Uterus (tissue), 2 donors: Measurements from ENCODE around the gene CCNC.

Source experiments
- POLR2A ChIP-seq, 2 donors: fragments of 450-650 bp; IDR thresholded peaks; one replicate each; pipeline ENCODE4 v1.6.1; 2016; ENCODE audit warnings: antibody characterized with exemption in 2 of 2, mild to moderate bottlenecking in 1 of 2, moderate library complexity in 1 of 2
- TF ChIP-seq, protein P1 (sequence below), 4 experiments: fragments of 200-600 bp in 2 of 4; fragments of 450-650 bp in 2 of 4; sonication (generic) in 2 of 4; IDR thresholded peaks; one replicate each; pipeline ENCODE4 v1.5.1; 2016 to 2019; ENCODE audit warnings: antibody characterized with exemption in 4 of 4, mild to moderate bottlenecking in 2 of 4, moderate library complexity in 1 of 4

DNA sequence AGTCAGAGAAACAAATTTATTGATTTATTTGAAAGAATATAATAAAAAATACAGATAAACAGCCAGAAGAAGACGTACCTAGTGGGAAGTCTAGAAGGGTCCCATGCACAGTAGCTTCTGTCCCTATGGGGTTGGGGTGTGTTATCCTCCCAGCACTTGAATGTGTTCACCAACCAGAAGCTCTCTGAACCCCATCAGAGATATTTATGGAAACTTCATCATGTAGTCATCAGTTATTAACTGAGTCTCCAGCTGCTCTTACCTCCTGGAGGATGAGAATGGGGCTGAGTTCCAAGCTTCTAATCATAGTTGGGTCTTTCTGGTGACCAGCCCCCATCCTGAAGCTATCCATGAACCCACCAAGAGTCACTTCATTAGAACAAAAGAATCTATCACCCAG, 37.8 kb downstream of the CCNC start:
- TF ChIP-seq, protein P1, sequence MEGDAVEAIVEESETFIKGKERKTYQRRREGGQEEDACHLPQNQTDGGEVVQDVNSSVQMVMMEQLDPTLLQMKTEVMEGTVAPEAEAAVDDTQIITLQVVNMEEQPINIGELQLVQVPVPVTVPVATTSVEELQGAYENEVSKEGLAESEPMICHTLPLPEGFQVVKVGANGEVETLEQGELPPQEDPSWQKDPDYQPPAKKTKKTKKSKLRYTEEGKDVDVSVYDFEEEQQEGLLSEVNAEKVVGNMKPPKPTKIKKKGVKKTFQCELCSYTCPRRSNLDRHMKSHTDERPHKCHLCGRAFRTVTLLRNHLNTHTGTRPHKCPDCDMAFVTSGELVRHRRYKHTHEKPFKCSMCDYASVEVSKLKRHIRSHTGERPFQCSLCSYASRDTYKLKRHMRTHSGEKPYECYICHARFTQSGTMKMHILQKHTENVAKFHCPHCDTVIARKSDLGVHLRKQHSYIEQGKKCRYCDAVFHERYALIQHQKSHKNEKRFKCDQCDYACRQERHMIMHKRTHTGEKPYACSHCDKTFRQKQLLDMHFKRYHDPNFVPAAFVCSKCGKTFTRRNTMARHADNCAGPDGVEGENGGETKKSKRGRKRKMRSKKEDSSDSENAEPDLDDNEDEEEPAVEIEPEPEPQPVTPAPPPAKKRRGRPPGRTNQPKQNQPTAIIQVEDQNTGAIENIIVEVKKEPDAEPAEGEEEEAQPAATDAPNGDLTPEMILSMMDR (IDR thresholded peaks at IDR 0.05) = no peak
- no peak for TF ChIP-seq POLR2A (IDR thresholded peaks at IDR 0.05)
